Ascending aorta (tissue), 2 donors: ENCODE results near the gene HMCN1. TPM values are rescaled to one million over a fixed set of nuclear protein-coding genes. Genes with fewer than 3 reads are reported as not detected.
A peak's percentile ranks its signal among the peaks of the same experiment; 100 is the strongest.

Experiments
- DNase-seq, 2 donors: peaks; one replicate each; pipeline ENCODE4 v3.0.0-alpha.2; 2019; ENCODE audit warnings: low spot score in 2 of 2
- H3K27ac ChIP-seq, 2 donors: fragments of 200-600 bp; sonication (generic); one replicate each; pipeline ENCODE4 v1.5.1; 2016 to 2017; ENCODE audit warnings: mild to moderate bottlenecking in 1 of 2
- H3K27me3 ChIP-seq: fragments of 200-600 bp; sonication (generic); one replicate; pipeline ENCODE4 v1.5.1; 2017
- H3K36me3 ChIP-seq, 2 donors: fragments of 200-600 bp; sonication (generic); one replicate each; pipeline ENCODE4 v1.5.1; 2016
- H3K4me1 ChIP-seq, 2 donors: fragments of 200-600 bp; sonication (generic); one replicate each; pipeline ENCODE4 v1.5.1; 2016 to 2017; ENCODE audit warnings: mild to moderate bottlenecking in 1 of 2
- H3K4me3 ChIP-seq, 2 donors: fragments of 200-600 bp; sonication (generic); one replicate each; pipeline ENCODE4 v1.5.1; 2016 to 2017; ENCODE audit warnings: mild to moderate bottlenecking in 1 of 2
- H3K9me3 ChIP-seq, 2 donors: fragments of 200-600 bp; sonication (generic); one replicate each; pipeline ENCODE4 v1.5.1; 2016
- intact Hi-C: fragments of 100-400 bp; cut with DNase I; formaldehyde crosslinking; loops from one replicate; pipeline ENCODE4 v1.15.1; 2023
- total RNA-seq: library from RNA; depleted of rRNA; stranded (reverse); fragments of >200 nt; gene quantifications from one replicate; pipeline ENCODE4 v1.1.0, GENCODE V29; 2016
- TF ChIP-seq, protein P1 (sequence below), 3 experiments: fragments of 200-600 bp in 2 of 3; fragments of 450-650 bp in 1 of 3; sonication (generic) in 2 of 3; IDR thresholded peaks; one replicate each; pipeline ENCODE4 v1.5.1; 2016 to 2019; ENCODE audit warnings: antibody characterized with exemption in 3 of 3, mild to moderate bottlenecking in 1 of 3, moderate library complexity in 1 of 3

Gene HMCN1
- total RNA-seq, 1 donor from 2014 or later: 61.7 TPM

DNA sequence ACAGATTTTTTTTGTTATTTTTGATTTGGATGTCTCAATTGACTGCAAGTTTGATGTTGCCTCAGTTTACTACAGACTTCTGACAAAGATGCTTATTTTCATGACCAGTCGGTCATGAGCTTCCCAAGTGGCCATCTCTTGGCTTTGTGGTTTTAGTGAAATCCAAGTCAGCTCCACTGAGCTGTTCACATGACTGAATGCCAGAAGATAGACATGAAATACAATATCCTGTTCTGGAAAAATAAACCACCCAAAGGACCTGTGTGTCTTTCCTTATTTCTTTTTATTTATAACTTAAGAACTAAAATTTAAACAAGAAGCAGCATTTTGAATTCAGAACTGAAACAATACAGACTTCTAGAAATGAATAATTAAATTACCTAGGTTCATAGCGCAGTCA is 89.3 kb downstream of the HMCN1 start:
- TF ChIP-seq, protein P1, sequence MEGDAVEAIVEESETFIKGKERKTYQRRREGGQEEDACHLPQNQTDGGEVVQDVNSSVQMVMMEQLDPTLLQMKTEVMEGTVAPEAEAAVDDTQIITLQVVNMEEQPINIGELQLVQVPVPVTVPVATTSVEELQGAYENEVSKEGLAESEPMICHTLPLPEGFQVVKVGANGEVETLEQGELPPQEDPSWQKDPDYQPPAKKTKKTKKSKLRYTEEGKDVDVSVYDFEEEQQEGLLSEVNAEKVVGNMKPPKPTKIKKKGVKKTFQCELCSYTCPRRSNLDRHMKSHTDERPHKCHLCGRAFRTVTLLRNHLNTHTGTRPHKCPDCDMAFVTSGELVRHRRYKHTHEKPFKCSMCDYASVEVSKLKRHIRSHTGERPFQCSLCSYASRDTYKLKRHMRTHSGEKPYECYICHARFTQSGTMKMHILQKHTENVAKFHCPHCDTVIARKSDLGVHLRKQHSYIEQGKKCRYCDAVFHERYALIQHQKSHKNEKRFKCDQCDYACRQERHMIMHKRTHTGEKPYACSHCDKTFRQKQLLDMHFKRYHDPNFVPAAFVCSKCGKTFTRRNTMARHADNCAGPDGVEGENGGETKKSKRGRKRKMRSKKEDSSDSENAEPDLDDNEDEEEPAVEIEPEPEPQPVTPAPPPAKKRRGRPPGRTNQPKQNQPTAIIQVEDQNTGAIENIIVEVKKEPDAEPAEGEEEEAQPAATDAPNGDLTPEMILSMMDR (IDR thresholded peaks at IDR 0.05): no peak
- no peak for DNase-seq
- H3K4me3 ChIP-seq: no peak overlapping the region
- peak overlapping the region in 1 of 2 donors; percentile 48 for H3K27ac ChIP-seq
- H3K4me1 ChIP-seq: peaks cover 0 to 3% of the 10 kb centered on the region in 2 donors
- no peaks in the 10 kb centered on the region for H3K27me3 ChIP-seq
- no peaks in the 10 kb centered on the region for H3K9me3 ChIP-seq
- no peaks in the 10 kb centered on the region for H3K36me3 ChIP-seq
- intact Hi-C loops: no loop called here

DNA sequence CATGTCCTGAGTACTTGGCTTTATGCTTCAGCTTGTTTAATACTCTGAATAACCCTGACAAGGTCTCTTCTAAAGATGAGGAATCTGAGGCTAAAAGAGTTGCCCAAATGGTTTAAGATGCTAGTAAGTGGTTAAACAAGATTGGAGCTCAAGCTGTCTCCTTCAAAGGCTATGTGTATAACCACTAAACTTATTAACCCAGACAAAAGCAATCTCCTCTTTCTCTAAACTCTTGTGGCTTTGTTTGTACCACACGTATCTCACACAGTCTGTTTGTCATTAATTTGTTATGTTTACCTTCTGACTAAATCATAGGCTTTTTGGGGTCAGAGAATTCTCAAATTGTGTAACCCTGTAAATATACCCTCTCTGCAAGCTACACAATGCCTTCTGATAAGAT is 89.9 kb downstream of the HMCN1 start:
- H3K27ac ChIP-seq: peak overlapping the region in 1 of 2 donors; percentile 48
- no peaks in the 10 kb centered on the region for H3K36me3 ChIP-seq
- no peak overlapping the region for H3K4me3 ChIP-seq
- DNase-seq: no peak
- no peaks in the 10 kb centered on the region for H3K27me3 ChIP-seq
- no peaks in the 10 kb centered on the region for H3K9me3 ChIP-seq
- intact Hi-C loops: no loop called here
- peaks cover 0 to 3% of the 10 kb centered on the region in 2 donors for H3K4me1 ChIP-seq
- TF ChIP-seq, protein P1 (IDR thresholded peaks at IDR 0.05): no peak

DNA sequence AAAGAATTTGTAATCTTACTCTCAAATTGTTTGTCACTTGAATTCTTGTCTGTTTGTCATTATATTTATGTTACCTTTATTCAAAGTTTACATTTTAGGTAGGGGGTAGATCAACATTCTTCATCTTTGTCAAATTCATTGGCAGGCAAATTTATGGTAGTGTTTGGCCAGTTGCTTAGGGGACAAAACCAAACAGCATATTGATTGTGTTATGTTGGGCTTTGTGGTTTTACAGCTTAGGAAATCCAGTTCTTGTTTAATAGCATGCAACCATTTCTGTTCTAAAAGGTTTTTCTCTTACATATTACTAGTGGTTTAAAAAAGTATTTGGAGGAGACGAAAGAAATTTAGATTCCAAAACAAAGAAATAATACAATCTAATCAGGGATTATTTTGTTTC is 91.4 kb downstream of the HMCN1 start:
- Histone ChIP-seq H3K4me1 (no peaks in the 10 kb centered on the region), H3K27ac (no peak overlapping the region), H3K27me3 (no peaks in the 10 kb centered on the region), H3K4me3 (no peak overlapping the region), H3K9me3 (no peaks in the 10 kb centered on the region), H3K36me3 (no peaks in the 10 kb centered on the region)
- TF ChIP-seq, protein P1 (IDR thresholded peaks at IDR 0.05): no peak
- DNase-seq: no peak
- intact Hi-C loops: no loop called here

DNA sequence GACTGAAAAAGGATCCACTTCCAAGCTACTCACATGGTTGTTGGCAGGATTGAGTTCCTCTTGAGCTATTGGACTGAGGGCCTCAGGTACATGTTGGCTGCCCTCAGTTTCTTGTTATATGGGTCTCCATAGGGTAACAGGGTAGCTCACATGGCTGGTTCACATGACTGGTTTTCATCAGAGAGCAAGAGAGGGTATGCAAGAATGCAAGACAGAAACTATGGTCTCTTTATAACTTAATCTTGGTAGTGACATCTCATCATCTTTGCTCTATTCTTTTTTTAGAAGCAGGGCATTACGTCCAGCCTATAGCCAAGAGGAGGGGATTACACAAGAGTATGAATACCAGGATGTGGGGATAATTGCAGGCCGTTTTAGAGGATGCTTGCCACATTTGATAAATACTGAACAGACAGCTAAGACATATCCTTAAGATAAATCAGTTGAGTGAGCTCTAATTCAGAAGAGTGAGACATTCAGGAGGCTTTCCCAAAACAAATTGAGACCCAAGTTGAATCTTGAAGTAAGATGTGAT is 100.2 kb downstream of the HMCN1 start:
- H3K9me3 ChIP-seq: no peaks in the 10 kb centered on the region
- TF ChIP-seq, protein P1 (IDR thresholded peaks at IDR 0.05): no peak
- peaks cover 0 to 2% of the 10 kb centered on the region in 2 donors for H3K4me1 ChIP-seq
- H3K27me3 ChIP-seq: no peaks in the 10 kb centered on the region
- H3K27ac ChIP-seq: peak overlapping the region in 1 of 2 donors; percentile 14
- H3K36me3 ChIP-seq: no peaks in the 10 kb centered on the region
- intact Hi-C loops: no loop called here
- H3K4me3 ChIP-seq: no peak overlapping the region
- no peak for DNase-seq

DNA sequence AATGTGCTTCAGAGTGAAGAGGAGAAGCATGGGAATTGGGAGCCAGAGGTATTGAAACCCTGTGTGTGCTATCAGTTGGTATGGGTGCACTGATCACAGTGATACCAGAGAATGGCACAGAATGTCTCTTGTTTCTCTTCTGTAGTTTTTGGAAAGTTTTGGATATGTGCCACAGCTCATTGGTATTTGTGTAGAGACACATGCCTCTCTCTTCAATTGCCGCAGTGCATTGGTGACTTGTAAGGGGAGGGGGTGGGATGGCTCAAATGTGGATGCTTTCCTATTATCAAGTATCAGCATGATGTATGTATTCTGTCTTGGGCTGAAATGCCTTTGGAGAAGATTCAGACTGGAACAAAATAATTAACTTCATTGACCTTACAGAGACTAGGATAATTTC is 101.0 kb downstream of the HMCN1 start:
- no peak for DNase-seq

More for the DNA sequence above, 101.0 kb downstream of the HMCN1 start:
- TF ChIP-seq, protein P1 (IDR thresholded peaks at IDR 0.05): no peak
- no peaks in the 10 kb centered on the region for H3K9me3 ChIP-seq
- H3K27ac ChIP-seq: no peak overlapping the region
- H3K4me1 ChIP-seq: peaks cover 0 to 4% of the 10 kb centered on the region in 2 donors
- H3K27me3 ChIP-seq: no peaks in the 10 kb centered on the region
- H3K4me3 ChIP-seq: no peak overlapping the region
- H3K36me3 ChIP-seq: no peaks in the 10 kb centered on the region
- intact Hi-C loops: no loop called here
